ENCODE data around the gene FZR1. TPM values are rescaled to one million over a fixed set of nuclear protein-coding genes. Genes with fewer than 3 reads are reported as not detected.

FZR1 gene
- total and polyA plus RNA-seq, 2 of the 13 experiments (the other 11 are each of a cell fraction or from before 2014, with no cell fraction given), result 29.0 to 30.8 TPM

GRCh38 chr19:3480383-3481091 lies 25.6 kb upstream of the FZR1 start, which contains the start of gene SMIM24 (continued):
- TF ChIP-seq, protein P1, sequence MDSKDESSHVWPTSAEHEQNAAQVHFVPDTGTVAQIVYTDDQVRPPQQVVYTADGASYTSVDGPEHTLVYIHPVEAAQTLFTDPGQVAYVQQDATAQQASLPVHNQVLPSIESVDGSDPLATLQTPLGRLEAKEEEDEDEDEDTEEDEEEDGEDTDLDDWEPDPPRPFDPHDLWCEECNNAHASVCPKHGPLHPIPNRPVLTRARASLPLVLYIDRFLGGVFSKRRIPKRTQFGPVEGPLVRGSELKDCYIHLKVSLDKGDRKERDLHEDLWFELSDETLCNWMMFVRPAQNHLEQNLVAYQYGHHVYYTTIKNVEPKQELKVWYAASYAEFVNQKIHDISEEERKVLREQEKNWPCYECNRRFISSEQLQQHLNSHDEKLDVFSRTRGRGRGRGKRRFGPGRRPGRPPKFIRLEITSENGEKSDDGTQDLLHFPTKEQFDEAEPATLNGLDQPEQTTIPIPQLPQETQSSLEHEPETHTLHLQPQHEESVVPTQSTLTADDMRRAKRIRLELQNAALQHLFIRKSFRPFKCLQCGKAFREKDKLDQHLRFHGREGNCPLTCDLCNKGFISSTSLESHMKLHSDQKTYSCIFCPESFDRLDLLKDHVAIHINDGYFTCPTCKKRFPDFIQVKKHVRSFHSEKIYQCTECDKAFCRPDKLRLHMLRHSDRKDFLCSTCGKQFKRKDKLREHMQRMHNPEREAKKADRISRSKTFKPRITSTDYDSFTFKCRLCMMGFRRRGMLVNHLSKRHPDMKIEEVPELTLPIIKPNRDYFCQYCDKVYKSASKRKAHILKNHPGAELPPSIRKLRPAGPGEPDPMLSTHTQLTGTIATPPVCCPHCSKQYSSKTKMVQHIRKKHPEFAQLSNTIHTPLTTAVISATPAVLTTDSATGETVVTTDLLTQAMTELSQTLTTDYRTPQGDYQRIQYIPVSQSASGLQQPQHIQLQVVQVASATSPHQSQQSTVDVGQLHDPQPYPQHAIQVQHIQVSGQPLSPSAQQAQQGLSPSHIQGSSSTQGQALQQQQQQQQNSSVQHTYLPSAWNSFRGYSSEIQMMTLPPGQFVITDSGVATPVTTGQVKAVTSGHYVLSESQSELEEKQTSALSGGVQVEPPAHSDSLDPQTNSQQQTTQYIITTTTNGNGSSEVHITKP (CRISPR knock-in tag; IDR thresholded peaks at IDR 0.05; ENCODE audit: low read depth), result 0 out of 2 replicates have a peak, but pooled peaks have one; percentile 23
- TF ChIP-seq ZNF605 (CRISPR knock-in tag; IDR thresholded peaks at IDR 0.05), result no peak
- peak; percentile 26; the same call in 1 of the 2 replicates for TF ChIP-seq ZNF619 (CRISPR knock-in tag; IDR thresholded peaks at IDR 0.05)
- no peak; the same call in 1 of the 2 replicates for TF ChIP-seq ZNF331 (CRISPR knock-in tag; IDR thresholded peaks at IDR 0.05)
- no peak for TF ChIP-seq ATF7-NPFF (CRISPR knock-in tag; IDR thresholded peaks at IDR 0.05; ENCODE audit: low read depth)
- no peak for TF ChIP-seq CBX2 (IDR thresholded peaks at IDR 0.05; ENCODE audit: low read depth, low read length)
- no peak for TF ChIP-seq CBX2 (CRISPR knock-in tag; IDR thresholded peaks at IDR 0.05; ENCODE audit: low read depth)
- TF ChIP-seq, protein P2, sequence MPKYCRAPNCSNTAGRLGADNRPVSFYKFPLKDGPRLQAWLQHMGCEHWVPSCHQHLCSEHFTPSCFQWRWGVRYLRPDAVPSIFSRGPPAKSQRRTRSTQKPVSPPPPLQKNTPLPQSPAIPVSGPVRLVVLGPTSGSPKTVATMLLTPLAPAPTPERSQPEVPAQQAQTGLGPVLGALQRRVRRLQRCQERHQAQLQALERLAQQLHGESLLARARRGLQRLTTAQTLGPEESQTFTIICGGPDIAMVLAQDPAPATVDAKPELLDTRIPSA (CRISPR knock-in tag; IDR thresholded peaks at IDR 0.05; ENCODE audit: borderline replicate concordance), result peak; percentile 49; the same call in 1 of the 2 replicates
- TF ChIP-seq MXD4 (CRISPR knock-in tag; IDR thresholded peaks at IDR 0.05), result no peak
- TF ChIP-seq, protein P3, sequence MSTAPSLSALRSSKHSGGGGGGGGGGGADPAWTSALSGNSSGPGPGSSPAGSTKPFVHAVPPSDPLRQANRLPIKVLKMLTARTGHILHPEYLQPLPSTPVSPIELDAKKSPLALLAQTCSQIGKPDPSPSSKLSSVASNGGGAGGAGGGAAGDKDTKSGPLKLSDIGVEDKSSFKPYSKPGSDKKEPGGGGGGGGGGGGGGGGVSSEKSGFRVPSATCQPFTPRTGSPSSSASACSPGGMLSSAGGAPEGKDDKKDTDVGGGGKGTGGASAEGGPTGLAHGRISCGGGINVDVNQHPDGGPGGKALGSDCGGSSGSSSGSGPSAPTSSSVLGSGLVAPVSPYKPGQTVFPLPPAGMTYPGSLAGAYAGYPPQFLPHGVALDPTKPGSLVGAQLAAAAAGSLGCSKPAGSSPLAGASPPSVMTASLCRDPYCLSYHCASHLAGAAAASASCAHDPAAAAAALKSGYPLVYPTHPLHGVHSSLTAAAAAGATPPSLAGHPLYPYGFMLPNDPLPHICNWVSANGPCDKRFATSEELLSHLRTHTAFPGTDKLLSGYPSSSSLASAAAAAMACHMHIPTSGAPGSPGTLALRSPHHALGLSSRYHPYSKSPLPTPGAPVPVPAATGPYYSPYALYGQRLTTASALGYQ (CRISPR knock-in tag; IDR thresholded peaks at IDR 0.05), result no peak
- TF ChIP-seq ZNF574 (CRISPR knock-in tag; IDR thresholded peaks at IDR 0.05), result no peak; the same call in 1 of the 2 replicates
- TF ChIP-seq, protein P4, sequence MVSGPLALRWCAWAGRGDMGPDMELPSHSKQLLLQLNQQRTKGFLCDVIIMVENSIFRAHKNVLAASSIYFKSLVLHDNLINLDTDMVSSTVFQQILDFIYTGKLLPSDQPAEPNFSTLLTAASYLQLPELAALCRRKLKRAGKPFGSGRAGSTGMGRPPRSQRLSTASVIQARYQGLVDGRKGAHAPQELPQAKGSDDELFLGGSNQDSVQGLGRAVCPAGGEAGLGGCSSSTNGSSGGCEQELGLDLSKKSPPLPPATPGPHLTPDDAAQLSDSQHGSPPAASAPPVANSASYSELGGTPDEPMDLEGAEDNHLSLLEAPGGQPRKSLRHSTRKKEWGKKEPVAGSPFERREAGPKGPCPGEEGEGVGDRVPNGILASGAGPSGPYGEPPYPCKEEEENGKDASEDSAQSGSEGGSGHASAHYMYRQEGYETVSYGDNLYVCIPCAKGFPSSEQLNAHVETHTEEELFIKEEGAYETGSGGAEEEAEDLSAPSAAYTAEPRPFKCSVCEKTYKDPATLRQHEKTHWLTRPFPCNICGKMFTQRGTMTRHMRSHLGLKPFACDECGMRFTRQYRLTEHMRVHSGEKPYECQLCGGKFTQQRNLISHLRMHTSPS (CRISPR knock-in tag; IDR thresholded peaks at IDR 0.05; ENCODE audit: low read depth), result peak; percentile 97
- no peak for TF ChIP-seq MAFG (CRISPR knock-in tag; IDR thresholded peaks at IDR 0.05)
- peak; percentile 59; the same call in 1 of the 2 replicates for TF ChIP-seq MEF2D (CRISPR knock-in tag; IDR thresholded peaks at IDR 0.05)
- peak; percentile 91 for TF ChIP-seq ZNF292 (CRISPR knock-in tag; IDR thresholded peaks at IDR 0.05; ENCODE audit: borderline replicate concordance, low read depth)
- no peak for TF ChIP-seq ZNF138 (CRISPR knock-in tag; IDR thresholded peaks at IDR 0.05; ENCODE audit: low read depth)
- TF ChIP-seq ZNF572 (CRISPR knock-in tag; IDR thresholded peaks at IDR 0.05), result peak; percentile 45; the same call in 1 of the 2 replicates

All from HepG2 (cell line).